HG03159 (cell line): Measurements from ENCODE around the gene EPS15.
"Not testable (repeated sequence)": the region's sequence is repeated elsewhere in the genome, so short reads cannot be mapped to it uniquely, and the experiment has no call there.

Source experiments
- ATAC-seq: cut with Tn5 transposase; IDR thresholded peaks from one replicate; pipeline ENCODE4 v1.9.1; 2021; ENCODE audit warnings: mild to moderate bottlenecking, moderate library complexity; ENCODE audit not compliant: unreplicated experiment

The EPS15 gene

DNA sequence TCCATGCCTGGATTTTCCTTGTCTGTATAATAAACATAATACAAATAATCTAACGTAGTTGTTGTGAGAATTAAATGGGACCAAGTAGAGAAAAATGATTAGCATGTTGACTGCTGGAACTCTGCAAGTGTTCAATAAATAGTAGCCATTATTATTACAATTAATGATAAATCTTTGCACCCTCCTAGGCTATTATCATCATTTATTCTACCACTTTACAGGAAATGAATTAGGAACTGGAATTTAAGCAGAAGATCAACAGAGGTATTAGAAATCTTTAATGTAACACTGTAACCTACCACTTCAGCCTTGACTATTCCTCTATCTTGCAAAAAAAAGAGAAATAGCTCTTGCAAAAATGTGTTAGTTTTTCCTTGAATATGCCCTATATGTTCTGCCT, 126.8 kb downstream of the EPS15 start:
- ATAC-seq = no peak

DNA sequence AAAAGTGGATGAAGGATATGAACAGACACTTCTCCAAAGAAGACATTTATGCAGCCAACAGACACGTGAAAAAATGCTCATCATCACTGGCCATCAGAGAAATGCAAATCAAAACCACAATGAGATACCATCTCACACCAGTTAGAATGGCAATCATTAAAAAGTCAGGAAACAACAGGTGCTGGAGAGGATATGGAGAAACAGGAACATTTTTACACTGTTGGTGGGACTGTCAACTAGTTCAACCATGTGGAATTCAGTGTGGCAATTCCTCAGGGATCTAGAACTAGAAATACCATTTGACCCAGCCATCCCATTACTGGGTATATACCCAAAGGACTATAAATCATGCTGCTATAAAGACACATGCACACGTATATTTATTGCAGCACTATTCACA, 128.4 kb downstream of the EPS15 start:
- ATAC-seq = not testable (repeated sequence)

DNA sequence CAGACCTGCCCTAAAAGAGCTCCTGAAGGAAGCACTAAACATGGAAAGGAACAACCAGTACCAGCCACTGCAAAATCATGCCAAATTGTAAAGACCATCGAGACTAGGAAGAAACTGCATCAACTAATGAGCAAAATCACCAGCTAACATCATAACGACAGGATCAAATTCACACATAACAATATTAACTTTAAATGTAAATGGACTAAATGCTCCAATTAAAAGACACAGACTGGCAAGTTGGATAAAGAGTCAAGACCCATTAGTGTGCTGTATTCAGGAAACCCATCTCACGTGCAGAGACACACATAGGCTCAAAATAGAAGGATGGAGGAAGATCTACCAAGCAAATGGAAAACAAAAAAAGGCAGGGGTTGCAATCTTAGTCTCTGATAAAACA, 131.8 kb downstream of the EPS15 start:
- not testable (repeated sequence) for ATAC-seq

DNA sequence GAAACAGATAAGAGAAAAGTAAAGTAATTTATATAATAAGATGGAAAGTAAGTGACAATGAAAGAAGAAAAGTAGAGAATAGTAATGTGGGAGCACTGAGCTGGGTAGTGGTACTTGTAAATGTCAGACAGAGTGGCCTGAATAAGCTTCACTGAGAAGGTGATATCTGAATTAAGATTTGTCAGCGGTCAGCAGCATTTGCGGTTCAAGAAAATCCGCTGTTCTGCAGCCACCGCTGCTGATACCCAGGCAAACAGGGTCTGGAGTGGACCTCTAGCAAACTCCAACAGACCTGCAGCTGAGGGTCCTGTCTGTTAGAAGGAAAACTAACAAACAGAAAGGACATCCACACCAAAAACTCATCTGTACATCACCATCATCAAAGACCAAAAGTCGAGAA, 132.8 kb downstream of the EPS15 start:
- not testable (repeated sequence) for ATAC-seq

DNA sequence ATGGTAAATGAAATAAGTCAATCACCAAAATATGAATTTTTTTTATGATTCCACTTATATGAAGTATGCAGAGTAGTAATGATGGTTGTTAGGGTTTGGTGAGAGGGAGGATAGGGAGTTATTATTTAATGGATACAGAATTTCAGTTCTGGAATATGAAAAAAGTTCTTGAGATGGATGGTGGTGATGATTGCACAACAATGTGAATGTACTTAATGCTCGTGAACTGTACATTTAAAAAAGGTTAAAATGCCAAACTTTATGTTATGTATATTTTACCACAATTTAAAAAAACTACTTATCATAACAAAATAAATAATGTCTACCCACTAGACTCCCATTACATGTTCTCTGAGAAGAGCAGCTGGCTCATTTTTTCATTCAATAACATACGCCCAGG, 133.3 kb downstream of the EPS15 start:
- ATAC-seq = no peak

DNA sequence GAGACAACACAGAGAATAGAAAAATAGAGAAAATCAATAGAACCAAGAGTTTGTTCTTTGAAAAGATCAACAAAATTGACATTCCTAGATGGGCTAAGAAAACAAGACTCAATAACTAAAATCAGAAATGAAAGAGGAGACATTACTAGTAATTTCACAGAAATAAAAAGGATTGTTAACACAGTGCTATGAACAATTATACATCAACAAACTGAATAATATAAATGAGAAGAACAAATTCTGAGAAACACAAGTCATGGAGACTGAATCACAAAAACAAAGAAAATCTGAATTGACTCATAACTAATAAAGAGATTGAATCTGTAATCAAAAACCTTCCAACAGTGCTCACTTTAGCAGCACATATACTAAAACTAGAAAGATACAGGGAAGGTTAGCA, 137.1 kb downstream of the EPS15 start:
- no peak for ATAC-seq

DNA sequence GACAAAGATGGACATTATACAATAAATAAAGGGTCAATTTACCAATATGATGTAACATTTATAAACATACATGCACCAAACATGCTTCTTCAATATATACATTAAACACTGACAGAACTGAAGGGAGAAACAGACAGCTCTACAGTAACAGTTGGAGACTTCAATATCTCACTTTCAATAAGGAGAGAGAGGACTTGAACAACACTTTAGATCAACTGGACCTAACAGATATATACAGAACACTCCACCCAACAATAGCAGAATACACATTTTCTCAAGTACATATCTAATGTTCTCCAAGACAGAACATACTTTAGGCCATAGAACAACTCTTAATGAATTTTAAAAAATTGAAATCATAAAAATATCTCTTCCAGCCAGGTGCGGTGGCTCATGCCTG, 138.1 kb downstream of the EPS15 start:
- ATAC-seq = no peak

DNA sequence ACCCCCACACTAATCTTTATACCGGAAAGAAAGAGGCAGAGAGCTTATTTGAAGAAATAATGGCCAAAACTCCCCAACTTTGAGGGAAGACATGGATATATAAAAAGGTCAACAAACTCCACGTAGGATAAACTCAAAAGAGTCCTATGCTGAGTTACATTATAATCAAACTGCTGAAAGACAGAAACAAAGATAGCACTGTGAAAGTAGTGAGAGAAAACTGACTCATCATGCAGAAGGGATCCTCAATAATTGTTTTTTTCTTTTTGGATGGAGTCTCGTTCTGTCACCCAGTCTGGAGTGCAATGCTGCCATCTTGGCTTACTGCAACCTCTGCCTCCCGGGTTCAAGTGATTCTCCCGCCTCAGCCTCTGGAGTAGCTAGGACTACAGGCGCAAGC, 140.2 kb downstream of the EPS15 start:
- no peak for ATAC-seq

DNA sequence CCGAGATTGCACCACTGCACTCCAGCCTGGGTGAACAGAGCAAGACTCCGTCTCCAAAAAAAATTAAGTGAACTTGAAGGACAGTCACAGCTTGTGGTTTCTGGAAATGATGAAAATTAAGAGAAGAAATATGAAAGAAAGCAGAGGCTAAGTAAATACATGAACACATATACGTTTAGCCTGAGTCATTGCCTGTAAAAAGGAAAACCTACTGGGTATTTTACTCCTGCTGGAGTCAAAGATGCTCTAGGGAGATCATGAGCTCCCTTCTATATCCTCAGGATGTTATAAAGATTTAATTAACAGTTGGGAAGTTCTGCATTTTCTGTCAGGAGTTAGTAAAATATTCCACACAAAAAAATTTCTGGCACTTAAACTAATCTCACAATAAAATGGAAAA, 145.2 kb downstream of the EPS15 start:
- no peak for ATAC-seq

DNA sequence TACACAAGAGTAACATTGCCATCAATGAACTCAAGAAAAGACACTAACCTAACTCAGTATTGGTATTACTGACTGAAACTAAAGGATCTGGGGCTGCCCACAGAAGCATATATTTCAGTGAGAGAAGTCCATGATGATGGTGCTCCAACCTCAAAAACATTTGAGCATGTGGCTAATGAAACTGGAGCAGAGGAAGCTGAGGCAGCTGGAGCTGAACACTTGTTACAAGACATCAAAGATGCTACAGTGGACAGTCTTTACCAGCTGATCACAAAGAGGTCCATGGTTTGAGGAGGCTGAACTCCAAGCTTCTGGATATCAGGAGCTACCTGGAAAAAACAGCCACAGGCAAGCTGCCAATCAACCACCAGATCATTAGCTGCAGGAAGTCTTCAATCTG, 146.5 kb downstream of the EPS15 start:
- no peak for ATAC-seq

DNA sequence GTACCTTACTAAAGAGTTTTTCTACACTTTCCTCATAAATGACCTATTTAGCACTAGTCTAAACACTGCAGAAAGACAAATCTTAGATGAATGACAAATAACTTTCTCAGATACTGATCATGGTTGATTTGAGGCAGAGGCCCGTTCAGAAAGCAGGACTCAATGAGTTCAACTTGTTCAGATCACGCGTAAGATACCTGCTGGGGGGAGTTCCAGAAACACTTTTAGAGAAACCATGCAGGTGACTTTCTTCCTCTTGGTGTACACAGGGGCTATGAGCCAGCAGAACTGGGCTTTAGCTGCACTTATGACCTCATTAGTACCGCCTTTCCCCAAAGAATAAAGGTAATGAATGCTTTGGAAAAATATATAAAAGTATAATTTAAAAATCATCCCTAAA, 149.9 kb downstream of the EPS15 start:
- ATAC-seq = no peak

DNA sequence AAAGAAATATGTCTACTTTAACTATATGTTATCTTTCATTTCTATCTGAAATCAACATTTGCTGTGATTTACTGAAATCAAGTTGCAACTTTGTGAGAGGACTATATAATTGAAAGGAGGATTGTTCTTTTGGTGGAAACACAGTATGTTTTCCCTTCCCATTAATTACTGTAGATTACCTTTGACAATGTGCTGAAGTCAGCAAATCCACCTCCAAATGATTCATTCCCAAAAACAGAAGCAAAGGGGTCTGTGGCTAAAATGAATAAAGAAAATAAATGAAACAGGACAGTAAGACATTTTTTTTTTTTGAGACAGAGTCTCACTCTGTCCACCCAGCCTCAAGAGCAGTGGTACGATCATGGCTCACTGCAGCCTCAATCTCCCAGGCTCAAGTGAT, 153.3 kb downstream of the EPS15 start:
- ATAC-seq = no peak

DNA sequence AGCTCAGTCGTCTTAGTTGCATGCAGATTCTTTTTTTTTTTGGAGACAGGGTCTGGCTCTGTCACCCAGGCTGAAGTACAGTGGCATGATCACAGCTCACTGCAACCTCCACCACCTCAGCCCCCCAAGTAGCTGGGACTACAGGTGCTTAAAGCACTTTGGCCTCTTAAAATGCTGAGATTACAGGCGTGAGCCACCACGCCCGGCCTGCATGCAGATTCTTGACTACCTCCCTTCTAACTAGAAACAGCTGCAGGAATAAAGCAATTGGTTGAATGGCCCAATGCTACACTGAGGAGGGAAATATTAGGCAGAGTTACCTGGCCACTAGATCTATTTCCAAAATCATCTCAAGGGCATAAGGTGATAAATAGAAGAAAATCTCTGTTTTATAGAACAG, 159.2 kb downstream of the EPS15 start:
- no peak for ATAC-seq

DNA sequence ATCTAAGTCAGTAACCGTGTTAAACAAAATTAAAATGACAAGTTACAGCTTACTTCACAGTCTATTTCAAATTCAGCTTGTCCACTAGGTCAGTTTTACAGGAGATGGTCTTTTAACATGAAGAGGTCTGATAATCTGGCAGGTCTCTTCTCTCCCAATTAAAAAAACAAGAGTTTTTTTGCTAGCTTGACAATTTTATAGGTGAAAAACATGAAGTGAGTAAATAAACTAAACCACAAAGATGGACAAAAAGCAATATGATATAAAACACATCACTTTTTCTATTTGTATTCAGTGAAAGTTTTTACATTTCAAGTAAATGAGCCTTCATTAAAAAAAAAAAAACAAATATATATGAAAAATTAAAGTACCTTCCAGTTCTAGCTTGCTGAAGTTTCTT, 163.7 kb downstream of the EPS15 start:
- ATAC-seq = no peak

DNA sequence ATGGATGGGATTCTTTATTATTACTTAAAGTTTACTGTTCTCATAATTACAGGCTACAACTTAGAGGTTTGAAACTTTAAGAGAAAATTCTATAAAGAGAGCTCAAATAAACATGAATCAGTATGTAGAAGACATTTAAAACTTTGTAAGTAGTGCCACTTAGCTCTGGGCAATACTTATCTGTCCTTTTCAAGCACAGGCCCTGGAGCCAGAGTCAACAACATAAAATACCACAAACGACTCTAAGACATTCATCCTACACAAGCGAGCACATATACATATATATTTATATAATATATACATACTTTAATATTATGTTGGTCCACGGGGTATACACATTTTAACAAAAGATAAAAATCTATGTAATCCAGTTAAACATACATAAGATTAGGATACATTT, 164.7 kb downstream of the EPS15 start:
- ATAC-seq = no peak

DNA sequence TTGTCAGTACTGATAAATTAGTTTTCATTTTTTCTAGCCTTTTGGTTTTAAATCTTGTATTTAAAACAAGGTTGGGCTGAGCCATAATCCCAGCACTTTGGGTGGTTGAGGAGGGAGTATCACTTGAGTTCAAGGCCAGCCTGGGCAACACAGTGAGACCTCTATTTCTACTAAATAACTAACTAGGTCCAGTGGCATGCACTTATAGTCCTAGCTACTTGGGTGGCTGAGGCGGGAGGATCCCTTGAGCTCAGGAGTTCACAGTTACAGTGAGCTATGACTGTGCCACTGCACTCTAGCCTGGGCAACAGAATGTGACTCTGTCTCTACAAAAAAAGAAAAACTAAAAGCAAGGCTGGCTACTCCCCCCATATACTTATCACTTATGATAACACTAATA, 167.2 kb downstream of the EPS15 start:
- ATAC-seq = no peak

DNA sequence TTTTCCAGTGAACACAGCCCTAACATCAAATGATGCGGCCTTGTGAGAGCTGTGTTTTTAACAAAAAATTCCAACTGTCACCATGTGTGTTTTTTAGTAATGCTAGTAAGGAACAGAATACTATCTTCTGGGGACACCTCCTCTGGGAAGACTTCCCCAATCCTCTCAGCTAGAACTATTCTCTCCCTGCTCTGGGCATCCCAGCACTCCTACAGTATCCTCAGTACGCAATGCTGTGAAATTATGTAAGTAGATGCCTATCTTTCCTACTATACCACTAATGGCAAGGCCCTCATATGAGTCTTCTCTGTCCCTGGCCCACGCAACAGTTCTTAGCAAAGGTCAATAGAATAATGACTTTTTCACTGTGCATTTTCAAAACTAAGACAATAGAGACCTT, 169.2 kb downstream of the EPS15 start:
- ATAC-seq = no peak

DNA sequence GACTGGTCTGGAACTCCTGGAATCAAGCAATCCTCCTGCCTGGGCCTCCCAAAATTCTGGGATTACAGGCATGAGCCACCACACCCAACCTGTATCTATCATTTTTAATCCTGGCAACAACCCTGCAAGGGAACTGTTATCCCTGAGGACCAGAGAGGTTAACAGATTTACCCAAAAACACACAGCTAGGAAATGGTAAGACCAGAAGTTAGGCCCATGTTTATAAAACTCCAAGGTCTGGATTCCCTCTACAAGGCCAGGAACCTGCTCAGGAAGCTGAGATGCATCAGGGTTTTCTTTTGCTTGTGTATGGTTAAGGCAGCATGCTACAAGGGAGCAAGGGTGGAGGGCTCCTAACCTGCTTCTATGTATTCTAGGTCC, 170.9 kb downstream of the EPS15 start:
- no peak for ATAC-seq

DNA sequence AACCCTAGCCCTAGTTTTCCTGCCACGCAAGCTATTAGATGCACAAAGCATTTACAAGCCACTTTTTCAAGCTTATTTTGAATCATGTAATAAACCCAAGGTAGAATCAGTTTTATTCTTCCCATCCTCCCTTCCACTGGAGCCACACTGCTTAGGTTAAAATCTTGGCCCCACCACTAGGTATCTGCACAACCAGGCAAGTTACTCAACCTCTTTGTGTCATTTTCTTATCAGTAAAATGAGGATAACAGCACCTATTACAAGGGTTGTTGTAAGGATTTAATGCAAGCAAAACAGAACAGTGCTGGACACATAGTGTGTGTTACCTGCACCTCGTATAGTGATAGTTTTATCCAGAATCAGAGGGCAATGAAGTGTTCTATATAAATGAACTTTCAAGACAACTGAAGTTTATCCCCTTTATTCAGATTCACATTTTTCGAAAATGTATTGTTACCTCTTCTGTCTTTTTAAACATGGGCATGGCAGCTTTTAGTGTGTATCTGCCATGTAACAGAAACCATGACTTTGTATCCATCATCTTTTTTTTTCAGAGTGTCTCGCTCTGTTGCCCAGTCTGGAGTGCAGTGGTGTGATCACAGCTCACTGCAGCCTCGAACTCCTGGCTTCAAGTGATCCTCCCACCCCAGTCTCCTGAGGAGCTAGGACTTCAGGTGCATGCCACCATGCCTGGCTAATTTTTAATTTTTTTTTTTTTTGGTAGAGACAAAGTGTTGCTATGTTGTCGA, 171.5 kb downstream of the EPS15 start:
- no peak for ATAC-seq

DNA sequence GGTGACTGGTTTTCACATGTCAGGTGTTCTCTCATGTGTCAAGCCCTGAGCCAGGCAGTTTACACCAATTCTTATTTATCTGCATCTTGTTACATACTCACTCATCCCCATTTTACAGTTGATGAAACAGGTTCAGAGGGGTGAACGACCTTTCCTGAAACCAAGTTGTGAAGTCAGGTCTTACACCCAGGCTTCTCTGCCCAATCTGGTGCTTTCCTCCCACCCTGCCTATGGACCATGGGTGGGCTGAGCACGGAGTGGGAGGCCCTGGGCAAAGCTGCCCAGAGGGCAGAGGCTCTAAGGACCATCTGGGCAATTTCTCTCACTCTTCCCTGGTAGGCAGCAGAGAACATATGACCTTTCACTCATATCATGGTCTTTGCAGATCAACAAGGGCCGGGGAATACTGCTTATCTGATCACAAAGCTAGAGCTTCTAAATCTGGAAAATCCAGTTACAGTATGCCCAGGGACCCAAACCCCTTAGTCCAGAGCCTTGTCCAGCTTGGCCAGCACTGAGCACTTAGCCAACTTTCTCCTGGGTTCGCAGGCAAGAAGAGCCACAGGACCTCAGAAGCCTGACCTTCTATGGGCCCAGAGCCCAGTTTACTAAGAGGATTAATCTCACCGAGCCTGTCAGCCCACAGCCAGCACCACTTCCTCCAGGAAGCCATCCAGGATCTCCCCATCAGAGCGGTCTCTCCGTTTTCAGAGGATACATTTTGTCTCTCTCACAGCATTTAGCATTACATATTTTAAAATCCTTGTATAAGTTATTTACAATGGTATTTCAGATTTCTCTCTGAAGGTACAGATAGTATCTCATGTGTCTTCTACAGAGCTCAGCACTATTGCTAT, 172.8 kb downstream of the EPS15 start:
- ATAC-seq = no peak

DNA sequence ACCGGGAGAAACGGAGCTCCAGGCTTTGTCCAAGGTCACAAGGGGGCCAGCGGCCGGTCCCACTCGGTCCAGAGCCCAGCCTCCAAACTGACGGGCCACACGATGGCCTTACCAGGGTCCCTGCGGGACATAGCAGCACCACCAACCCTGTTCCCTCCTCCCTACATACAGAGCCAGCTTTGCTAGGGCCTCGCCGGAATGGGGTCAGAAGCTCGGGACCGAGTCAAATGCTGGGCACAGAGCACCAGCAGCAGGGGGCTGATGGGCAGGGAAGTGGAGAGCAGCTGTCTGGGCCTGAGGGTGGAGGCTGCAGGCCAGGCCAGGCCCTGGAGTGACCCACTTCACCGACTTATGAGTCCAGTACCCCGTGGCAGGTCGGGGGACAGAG, 173.8 kb downstream of the EPS15 start:
- no peak for ATAC-seq

DNA sequence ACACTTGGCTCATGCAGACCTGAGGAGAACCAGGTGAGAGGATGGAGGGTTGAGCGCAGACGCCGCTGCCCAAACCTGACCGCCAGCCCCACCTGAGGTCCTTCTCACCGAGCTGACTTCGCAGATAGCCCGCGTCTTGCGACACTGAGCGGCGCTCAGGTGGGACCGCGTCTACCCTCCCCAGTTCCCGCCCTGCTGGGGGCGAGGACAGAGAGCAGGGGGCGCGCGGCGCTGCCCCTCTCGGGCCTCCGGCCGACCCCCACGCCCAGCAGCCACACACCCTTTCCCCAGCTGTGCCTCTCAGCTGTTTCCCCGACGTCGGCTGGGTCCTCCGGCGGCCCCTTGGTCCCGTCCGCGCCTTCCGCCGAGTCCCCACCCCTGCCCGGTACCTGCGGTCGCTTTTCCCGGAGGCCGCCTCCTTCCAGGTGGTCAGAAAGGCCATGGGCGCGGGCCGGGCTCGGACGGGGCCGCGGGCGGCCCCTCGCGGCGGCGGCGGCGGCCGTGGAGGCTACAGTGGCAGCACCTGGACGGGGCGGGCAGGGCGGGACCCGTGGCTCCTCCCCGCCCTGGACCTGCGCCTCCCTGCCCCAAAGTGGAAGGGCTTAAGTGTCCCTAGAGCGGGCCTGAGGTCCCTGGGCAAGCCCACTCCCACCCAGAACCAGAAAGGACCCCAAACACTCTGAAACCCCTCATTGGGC, 174.3 kb downstream of the EPS15 start:
- no peak for ATAC-seq
